GM12801 (cell line): Measurements from ENCODE around the gene EVC.

Experiments
- TF ChIP-seq, protein P1 (sequence below): IDR thresholded peaks from one replicate; pipeline ENCODE4 v1.5.1; 2011; ENCODE audit warnings: control low read depth; ENCODE audit not compliant: insufficient read length; ENCODE audit errors: extremely low read depth

The EVC gene

DNA sequence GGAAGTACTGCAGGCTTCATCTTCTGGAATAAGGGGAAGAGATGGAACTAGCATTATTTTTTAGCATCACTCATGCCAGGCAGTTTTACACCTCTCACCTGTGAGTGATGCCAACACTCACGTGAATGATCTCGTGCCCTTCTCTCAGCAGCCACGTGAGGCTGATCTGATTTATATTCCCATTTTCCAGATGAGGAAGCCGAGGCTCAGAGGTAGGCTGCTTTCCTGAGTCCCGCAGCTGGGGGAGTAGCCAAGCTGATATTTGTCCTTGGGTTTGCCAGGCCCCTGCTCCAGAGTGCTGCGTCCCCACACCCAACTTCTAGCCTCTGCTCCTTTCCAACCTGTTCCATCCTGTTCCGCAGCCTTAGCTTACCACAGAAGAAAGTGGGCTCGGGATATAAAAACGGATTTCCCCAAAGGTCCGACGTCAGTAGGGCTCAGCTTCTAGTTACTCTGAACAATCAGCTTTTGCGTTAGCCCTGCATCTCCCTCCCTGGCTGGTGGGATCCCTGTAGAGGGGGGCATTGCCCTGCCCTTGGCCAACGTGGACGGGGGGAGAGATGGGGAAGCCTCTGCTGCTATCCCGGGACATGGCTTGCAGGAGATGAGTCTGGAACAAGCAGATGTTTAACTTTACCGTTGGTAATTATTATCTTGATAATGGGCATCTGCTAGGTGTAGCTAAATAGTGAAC lies 9.3 kb downstream of the EVC start:
- TF ChIP-seq, protein P1, sequence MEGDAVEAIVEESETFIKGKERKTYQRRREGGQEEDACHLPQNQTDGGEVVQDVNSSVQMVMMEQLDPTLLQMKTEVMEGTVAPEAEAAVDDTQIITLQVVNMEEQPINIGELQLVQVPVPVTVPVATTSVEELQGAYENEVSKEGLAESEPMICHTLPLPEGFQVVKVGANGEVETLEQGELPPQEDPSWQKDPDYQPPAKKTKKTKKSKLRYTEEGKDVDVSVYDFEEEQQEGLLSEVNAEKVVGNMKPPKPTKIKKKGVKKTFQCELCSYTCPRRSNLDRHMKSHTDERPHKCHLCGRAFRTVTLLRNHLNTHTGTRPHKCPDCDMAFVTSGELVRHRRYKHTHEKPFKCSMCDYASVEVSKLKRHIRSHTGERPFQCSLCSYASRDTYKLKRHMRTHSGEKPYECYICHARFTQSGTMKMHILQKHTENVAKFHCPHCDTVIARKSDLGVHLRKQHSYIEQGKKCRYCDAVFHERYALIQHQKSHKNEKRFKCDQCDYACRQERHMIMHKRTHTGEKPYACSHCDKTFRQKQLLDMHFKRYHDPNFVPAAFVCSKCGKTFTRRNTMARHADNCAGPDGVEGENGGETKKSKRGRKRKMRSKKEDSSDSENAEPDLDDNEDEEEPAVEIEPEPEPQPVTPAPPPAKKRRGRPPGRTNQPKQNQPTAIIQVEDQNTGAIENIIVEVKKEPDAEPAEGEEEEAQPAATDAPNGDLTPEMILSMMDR = no peak

DNA sequence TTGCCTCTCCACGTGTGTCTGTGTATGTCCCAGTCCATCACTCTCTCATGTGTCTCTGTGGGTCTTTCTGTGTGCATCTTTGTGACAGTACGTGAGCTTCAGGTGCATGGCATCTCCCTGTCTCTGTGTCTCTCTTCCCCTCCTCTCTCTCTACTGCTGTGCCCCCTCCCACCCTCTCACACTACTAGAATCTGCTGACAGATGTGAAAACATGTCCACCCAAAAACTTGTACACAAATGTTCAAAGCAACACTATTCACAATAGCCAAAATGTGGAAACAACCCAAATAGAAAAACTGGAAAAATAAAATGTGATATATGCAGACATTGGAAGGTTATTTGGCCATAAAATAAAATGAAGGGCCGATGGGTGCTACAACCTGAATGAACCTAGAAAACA lies 10.0 kb downstream of the EVC start:
- TF ChIP-seq, protein P1 = no peak

DNA sequence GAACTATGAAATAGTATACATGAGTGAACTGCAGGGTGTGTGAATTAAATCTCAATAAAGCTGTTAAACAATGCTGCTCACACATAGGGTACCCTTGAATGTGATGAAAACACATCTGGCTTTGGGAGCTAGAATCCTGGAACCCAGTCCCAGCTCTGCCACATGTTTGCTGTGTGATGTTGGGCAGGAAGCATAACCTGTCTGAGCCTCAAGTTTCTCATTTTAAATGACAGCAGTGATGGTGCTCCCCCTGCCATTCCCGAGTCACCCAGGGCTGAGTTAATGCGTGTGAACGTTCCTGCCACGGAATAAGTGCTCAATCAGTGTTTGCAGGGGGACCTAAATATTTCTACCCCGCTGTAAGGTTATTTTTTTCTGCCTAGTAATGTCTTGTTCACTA lies 10.9 kb downstream of the EVC start:
- TF ChIP-seq, protein P1 = no peak

DNA sequence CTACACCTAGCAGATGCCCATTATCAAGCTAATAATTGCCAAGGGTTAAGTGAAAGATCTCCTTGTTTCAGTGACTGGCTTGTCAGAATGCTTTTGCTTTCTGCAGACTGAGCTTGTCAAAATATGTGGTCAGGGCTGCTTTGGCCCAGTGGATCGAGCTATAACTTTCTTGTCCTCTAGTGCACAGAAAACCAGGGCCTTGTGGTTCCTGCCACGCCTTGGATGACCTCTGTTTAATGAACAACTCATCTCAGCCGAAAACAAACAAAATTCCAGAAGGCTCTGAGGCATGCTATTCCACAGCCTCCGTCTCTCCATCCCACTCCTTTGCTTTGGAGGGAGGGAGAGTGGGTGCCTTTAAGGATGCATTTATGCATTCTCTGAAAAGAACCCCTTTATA lies 11.3 kb downstream of the EVC start:
- TF ChIP-seq, protein P1 = no peak

DNA sequence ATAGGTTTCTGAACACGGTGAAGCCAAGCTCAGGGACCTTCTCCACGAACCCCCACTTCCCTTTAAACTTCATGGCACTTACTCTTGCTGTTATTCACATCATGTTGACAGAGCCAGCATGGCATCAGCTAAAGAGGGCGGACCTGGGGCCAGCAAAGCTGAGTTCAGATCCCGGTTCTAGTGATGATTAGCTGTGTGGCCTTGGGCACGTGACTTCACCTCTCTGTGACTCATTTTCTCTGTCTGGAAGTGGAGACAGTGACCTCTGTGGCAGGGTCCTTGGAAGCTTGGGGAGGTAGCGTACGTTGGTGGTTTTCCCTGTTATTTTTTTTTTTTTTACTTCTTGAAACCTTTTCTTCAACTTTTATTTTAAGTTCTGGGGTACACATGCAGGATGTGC lies 13.4 kb downstream of the EVC start:
- TF ChIP-seq, protein P1 = no peak

DNA sequence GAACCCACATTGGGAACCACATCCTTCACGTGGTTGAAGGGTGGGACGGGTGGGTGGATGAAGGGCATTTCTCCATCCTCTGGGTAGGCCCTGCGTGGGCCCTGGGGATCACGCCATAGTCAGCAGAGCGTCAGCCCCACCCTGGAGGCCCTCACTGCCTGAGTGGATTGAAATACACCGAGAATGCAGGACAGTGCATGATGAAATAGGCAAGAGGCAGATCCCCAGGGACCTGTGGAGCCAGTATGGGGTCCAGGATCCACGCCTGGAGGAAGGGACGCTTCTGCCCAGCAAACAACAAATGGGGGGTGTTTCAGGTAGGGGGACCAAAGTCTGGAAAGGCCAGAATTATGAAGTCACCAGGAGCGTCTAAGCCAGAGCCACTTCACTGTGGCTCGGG lies 19.4 kb downstream of the EVC start:
- TF ChIP-seq, protein P1 = no peak

DNA sequence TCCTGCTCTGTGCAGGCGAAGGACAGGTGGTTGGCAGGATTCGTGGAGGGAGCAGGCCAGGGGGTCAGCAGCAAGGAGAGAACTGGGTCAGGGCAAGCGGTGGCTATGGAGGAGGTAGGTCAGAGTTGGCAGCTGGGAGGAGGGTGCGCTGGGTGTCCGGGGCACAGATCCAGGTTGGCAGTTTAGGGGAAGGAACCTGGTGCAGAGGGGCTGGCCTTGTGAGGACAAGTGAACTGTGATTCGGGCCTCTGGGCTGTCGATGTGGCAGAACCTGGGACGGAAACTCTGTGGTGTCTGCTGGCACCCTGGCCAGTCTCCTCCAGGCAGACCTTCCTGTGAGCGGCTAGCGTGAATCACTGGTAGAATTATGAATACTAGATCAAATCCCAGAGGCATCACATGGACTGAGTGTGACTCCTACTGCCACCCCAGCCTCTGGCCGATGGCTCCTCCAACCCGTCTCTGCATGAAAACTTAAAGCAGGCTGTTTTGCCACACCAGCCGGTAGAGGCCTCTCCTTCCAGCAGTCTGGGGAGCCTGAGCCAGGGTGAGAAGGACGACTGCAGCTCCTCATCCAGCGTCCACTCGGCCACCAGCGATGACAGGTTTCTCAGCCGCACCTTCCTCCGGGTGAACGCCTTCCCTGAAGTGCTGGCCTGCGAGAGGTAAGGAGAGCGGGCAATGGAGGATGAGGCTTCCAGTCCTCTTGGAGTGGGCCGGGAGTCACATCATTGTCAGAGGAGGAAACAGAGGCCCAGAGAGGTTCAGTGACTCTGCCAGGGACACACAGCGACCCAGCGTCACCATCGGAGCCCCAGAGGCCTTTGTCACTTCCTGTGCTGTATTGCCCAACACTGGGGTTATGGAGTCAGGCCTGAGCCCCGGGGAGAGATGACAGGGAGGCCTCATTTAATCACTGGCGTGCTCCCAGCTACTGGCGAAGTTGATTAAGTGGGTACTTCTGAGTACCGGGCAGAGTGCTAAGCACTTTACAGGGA lies 20.3 kb downstream of the EVC start:
- TF ChIP-seq, protein P1 = no peak
